Gastrocnemius medialis (tissue), 4 donors: ENCODE measurements around the gene ROBO1.

ENCODE experiments used
- CTCF ChIP-seq, 5 experiments: fragments of 450-650 bp in 3 of 5; fragments of 200-600 bp in 2 of 5; sonication (generic) in 2 of 5; IDR thresholded peaks in 4 of 5; conservative IDR thresholded peaks in 1 of 5; 1 replicate in 4 of 5; 2 replicates in 1 of 5; pipeline ENCODE4 v1.5.1; 2016 to 2019; ENCODE audit warnings: antibody characterized with exemption in 5 of 5, mild to moderate bottlenecking in 3 of 5, moderate library complexity in 3 of 5
- POLR2A ChIP-seq, 2 donors: fragments of 450-650 bp; IDR thresholded peaks; one replicate each; pipeline ENCODE4 v1.6.1; 2017; ENCODE audit warnings: antibody characterized with exemption in 2 of 2, mild to moderate bottlenecking in 2 of 2, moderate library complexity in 2 of 2

DNA sequence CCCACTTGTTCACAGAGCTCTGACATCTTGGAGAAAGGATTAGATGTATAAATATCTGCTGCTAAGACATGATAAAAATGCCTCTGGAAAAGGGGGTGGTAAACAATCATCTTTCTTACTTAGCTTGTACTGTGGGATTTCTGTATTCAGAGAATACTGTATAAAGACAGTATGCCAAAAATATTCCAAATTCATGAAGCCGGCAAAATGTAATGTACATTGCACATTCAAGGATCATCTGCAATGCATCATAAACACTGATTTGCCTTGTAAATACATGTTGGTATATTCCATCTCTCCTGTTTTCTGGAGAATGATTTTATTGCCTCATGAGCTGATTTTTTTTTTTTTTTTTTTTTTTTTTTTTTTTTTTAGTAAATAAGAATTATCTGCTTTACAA lies 355.3 kb downstream of the ROBO1 start:
- TF ChIP-seq CTCF (IDR thresholded peaks at IDR 0.05 in 4 of 5, conservative IDR thresholded peaks at IDR 0.05 in 1 of 5) (no peak), POLR2A (IDR thresholded peaks at IDR 0.05) (no peak)
